KBM-7 (cell line): ENCODE data around the gene IL1RL2.

Experiments used
- DNase-seq: peaks from one replicate; pipeline ENCODE4 v3.0.0-alpha.2; 2015
- in situ Hi-C: fragments of 300-500 bp; cut with MboI; formaldehyde crosslinking; loops from 2 replicates; pipeline ENCODE4 v1.14.3; 2020; ENCODE audit warnings: low sequenced_read_pairs, low pct_unique_long_range_greater_than_20kb, mixed read lengths

Gene IL1RL2

GRCh38 chr2:102283996-102284395 lies 97.2 kb downstream of the IL1RL2 start:
- no peak for DNase-seq
- in situ Hi-C loops = no loop called here

DNA sequence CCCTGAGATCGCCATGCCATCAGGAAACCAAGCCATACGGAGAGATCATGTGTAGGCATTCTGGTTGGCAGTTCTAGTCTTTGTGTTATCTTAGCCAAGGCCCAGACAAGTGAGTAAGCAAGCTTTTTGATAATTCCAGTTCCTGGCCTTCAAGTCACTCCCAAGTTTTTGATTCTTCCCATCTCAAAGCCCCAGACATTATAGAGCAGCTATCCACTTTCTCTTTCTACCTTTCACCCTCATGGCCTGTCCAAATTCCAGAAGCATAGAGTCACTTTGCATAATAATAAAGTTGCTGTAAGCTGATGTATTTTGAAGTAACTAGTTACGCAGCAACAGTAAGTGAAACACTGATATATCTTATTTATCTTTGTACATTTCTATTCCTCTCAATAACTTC lies 97.8 kb downstream of the IL1RL2 start:
- in situ Hi-C loops = no loop called here
- no peak for DNase-seq

DNA sequence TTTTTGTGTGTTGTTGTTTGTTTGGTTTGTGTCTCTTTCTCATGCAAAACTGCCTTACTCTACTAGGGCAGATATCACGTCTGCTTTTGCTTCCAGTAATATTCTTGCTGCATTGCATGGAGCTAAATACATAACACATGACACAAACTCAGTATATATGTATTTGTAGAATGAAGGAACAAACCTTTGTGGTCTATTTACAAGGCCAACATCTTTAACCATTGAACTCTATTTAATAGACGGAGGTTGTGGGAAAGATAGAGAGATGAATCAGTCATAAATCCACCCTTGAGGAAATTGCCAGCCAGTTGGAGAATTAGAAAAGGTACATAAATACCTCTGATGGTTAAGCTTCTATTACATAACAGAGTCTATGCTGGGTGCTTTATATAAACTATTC lies 98.5 kb downstream of the IL1RL2 start:
- DNase-seq = no peak
- in situ Hi-C loops = no loop called here

- DNase-seq = peak; percentile 62
- in situ Hi-C loops = no loop called here
Observed at GRCh38 chr2:102286041-102286440, 99.2 kb downstream of the IL1RL2 start.

- no peak for DNase-seq
- in situ Hi-C loops = no loop called here
Observed at GRCh38 chr2:102289129-102289528, 102.3 kb downstream of the IL1RL2 start.
